HG02943 (cell line): ENCODE measurements around the gene KIAA1614.

Source experiments
- ATAC-seq: cut with Tn5 transposase; IDR thresholded peaks from one replicate; pipeline ENCODE4 v1.9.1; 2021; ENCODE audit warnings: mild to moderate bottlenecking, low read depth, moderate library complexity; ENCODE audit not compliant: unreplicated experiment

KIAA1614 gene

DNA sequence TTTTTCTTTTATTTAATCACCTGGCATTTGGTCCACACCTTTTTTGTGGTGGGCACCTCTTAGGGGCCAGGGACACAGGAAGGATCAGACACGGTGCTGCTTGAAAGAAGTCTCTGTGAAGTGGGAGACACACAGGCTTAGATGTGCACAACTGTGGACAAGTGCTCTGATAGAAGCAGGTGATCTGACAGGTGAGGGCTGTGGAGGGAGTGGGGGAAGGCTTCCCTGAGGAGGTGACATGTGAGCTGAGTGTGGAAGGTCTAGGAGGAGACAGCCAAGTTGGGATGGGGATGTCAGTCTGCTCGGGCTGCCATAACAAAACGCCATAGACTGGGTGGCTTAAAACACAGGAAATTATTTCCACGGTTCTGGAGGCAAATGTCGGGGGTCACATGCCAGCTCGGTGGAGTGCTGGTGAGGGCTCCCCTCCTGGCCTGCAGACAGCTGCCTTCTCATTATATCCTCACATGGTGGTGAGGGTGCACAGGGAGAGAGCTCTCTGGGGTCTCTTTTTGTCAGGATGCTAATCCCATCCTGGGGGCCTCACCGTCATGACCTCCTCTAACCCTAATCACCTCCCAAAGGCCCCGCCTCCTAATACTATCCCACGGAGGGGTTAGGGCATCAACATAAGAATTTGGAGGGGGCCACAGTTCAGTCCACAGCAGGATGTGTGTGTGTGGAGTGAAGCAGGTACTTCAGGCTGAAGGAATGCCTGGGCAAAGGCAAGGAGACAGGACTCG, 5.2 kb upstream of the KIAA1614 start:
- no peak for ATAC-seq

DNA sequence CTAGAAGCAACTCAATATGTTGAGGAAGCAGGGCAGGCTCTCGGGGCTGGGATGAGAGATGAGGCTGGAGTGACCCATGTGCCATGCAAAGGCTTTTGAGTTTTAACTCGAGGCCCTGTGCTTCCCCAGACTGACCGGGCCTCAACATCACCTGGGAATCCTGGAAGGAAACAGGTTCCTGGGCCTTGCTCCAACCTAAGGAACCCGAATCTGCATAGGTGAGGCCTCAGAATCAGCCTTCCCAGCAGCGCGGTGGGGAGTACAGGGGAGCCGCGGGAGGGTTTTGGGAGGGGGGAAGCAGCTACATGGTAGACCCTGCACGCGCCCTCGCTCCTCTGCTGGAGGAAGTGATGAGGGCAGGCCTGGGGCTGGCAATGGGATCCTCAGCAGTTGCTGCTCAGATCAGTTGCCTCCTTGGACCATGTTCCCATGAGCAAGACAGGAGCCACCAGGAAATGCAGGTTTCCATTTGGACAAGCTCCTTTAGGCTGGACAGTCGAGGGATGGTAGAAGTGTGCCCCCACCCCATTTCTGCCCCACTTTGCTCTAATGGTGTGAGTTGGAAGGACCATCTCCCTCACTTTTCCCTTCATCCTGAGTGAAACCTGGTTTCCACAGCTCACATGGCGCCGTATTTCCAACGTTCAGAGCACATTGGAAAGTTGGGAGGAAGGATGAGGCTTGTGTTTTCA, 4.5 kb upstream of the KIAA1614 start:
- no peak for ATAC-seq

DNA sequence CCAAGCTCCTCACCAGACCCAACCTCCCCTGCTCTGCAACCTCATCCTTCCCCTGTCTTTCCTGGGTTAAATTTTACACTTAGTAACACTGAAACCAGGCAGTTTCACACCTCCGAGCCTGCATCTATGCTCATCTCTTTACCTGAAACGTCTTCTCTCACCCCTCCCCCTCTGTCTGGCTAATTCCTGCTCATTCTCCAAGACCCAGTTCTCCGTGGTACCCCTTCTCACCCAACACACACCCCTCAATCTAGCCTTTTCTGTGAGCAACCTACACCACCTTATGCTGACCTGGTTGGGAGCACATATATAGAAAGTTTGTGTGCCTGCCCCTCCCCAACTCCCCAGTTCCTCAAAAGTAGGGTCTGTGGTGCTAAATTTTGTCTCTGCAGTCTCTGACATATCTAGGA, 3.7 kb upstream of the KIAA1614 start:
- peak; percentile 31 for ATAC-seq

DNA sequence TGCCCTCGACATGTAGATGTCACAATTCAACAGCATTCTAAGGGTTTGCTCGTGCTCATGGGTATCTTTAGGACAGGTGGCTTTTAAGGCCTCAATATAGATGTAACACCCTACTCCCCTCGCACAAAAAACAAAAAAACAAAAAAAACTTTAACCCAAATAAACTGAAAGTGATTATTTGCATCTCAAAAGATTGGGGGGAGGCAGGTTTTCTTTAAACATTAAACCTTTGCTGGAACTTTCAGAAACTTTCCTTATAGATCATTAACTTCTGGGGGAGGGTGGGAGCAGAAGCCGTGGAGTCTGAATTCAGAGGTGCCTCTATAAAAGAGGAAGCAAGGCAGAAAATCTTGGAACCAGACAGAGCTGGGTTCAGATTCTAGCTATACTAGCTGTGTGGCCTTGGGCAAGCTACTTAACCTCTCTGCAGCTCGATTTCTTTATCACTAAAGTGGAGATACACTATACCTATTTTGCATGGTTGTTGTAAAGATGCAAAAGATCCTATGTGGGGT, 3.2 kb upstream of the KIAA1614 start:
- ATAC-seq = peak; percentile 46

DNA sequence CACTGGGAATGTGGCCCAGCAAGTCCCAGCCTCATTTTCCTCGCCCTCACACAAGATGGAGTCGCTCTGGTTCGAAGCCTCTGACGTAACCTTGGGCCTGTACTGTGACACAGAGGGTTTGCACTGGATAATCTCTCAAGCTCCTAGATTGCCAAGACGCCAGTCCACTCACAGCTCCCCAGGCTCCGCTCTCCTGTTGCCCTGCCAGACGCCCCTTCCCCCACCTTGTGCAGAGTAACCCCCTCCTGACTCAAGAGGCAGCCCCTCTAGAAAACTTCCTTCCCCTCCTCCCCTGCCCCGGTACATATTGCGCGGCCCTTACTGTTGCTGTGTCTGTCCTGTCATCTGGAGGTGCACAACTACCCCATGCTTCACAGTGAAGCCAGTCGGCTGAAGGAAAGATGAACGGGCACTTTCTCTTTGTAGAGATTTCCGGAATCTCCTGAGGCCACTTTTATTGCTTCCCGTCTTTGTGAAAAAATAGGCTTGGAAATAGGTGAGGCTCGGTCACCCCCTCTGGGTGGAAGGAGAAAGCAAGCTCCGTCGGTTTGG, 981 bp upstream of the KIAA1614 start:
- ATAC-seq = no peak

DNA sequence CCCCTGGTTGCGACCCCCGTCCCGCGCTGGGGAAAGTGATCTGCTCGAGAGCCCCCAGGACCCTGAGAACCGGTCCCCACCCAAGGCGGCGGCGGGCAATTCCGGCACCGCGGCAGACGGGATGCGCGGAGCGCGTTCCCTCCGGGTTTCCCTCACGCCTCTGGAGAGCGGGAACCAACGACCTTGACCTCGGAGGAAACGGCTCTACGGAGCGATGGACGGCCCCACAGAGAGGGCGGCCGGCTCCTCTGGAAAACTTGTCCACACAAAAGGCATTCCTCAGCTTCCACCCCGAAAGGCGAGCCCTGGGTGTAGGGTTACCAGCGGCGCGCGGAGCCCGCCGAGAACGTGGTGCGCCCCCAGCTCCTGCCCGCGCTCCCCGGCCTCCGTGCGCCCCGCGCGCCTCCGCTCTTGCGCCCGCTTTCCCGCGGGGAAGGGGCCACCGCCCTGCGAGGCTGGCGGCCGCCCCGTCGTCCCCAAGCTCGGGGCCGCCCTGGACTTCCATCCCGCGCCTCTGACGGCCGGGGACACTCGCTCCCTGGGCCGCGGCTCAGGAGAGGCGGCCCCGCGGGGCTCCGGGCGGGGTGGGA, 391 bp upstream of the KIAA1614 start:
- no peak for ATAC-seq

DNA sequence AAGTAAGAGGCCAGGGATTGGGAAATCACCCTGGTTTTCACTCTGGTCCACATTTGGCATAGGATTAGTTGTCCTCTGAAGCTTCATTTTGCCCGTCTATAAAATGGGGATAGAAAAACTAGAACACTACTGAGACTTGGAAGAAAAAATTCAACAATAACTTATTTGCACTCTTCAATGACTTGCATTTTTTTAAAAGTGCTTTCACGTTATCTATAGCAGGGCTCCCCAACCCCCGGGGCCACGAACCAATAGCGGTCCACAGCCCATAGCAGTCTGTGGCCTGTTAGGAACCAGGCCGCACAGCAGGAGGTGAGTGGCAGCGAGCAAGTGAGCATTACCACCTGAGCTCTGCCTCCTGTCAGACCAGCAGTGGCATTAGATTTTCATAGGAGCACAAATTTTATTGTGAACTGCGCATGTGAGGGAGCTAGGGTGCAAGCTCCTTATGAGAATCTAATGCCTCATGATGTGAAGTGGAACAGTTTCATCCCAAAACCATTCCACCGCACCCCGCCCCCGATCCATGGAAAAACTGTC, 2.8 kb downstream of the KIAA1614 start:
- ATAC-seq = no peak

DNA sequence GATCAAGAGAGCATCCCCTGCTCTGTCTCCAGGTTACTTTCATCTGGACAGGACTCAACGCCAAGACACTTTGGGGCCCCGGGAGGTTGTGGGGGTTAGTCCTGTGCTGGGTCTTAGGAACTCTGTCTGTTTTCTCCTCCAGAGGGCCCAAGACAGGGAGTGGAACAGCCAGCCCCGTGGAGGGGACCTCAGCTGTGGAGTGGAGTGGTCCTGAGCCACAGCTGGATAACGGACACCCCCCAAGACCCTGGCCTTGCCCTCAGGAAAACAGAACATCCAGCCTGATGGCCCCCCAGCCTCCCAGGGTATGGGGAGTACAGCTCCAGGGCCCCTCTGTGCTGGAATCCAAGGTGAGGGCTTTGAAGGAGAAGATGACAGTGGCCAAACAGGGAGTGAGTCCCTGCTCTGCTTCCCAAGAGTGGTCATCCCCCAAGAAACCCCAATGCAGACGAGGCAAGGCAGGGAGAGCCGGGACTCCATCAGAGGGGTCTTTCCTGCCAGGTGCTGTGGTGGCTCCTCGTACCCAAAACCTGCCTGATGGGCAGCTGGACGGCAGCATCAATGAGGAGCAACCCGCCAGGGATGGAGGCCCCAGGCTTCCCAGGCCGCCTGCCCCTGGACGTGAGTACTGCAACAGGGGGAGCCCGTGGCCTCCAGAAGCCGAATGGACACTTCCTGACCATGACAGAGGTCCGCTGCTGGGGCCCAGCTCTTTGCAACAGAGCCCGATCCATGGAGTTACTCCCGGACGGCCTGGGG, 3.5 kb downstream of the KIAA1614 start:
- ATAC-seq = no peak

DNA sequence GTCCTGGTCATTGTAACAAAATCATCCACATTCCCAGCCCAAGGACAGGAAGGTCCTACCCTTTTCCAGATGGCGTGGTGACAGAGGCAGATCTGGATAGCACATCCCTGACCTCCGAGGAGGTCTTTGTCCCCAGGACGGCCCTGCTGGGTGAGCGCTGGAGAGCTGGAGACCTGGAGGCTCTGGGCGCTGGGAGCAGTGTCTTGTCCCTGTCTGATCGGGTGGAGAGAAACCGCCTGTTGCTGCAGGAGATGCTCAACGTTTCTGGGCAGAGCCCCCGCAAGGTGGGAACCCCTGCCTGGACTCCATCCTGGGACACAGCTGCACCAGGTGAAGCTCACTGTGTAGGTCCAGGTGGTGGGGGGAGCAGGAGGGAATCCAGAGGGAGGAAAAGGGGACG, 4.1 kb downstream of the KIAA1614 start:
- ATAC-seq = no peak

DNA sequence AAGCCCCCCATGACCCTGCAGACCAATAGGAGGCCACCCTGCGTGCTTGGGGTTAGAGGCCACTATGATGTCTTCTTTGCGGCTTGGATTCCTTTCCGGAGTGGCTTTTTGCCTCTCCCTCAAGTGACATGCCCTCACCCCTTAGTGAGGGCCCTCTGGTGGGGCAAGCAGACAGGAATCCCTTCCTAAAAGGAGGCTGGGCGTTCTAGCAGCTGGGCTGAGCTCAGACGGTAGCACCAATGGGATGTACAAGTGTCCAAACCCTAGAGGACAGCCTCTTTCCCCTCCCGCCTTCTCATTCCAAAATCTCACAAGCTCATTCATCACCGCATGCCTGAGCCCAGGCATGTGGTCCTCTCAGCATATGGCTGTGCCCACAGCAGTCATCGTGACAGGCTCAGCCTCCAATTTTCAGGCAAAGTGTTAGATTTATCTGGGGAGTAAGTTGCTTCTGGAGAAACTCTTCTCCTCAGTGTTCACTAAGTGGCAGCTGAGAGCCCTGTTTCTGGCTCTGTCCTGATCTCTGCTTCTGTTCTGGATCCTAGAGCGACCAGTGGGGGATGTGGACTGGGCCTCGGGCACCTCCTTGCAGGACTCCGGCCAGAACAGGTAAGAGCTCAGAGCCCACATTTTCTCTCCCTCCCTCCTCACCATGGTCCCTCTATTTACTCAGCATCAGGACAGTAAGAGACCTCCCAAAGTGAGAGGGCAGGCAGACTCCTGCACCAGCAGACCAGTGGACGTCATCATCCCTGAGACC, 4.8 kb downstream of the KIAA1614 start:
- ATAC-seq = no peak

DNA sequence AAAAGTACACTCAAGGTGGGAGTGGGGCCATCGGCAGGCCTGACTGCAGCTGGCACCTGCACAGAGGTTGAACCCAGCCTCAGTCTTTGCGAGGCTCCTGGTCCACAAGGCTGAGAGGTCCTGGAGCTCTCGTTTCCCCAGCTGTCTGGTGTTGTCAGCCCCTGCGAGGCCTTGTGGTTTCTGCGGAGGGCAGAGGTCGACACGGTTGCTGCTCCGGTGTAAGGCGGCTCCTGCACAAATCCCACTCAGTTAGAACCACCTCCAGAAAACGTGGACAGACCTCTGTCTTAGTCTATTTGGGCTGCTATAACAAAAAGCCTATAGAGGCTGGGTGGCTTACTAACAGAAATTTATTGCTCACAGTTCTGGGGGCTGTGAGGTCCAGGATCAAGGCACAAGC, 5.8 kb downstream of the KIAA1614 start:
- ATAC-seq = no peak

DNA sequence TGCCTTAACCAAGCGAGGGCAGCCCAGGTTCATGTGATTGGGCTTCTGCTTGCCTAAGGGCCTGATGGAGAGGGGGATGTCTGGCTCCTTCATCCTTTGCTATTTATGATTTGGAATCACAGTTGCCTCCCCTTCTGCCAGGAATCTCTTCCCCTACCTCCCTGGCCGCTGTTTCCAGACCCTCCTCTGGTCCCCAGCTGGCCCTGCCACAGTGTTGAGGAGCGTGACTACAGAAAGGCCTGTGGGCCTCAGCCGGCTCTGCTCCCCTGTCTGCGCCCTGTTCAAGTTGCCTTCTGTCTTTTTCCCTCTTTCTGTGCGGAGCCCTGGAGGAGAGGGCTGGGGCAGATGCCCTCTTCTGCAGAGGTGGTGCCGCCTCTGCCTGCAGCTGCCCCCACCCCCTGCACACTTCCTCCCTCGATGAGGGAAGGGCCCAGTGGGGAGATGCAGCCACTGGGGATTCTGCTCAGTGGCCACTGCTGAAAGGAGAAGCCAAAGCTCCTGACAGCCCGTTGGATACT, 6.5 kb downstream of the KIAA1614 start:
- no peak for ATAC-seq

DNA sequence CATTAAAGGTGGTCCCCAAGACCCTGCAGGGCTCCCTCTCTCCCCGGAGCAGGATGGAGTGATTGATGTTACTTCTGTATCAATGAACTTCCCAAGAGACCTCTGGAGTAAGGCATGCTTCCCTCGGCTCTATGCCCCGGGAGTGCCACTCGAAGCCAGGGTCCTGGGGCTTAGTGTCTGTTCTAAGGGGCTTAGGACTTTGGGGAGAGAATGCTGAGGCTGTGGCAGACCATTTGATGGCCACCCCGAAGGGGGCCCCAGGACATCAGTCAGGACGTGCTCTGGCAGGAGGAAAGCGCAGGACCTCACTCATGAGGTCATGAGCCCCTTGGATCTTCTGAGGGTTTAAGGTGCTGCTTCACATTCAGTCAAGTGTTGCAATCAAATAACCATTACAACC, 7.5 kb downstream of the KIAA1614 start:
- no peak for ATAC-seq

DNA sequence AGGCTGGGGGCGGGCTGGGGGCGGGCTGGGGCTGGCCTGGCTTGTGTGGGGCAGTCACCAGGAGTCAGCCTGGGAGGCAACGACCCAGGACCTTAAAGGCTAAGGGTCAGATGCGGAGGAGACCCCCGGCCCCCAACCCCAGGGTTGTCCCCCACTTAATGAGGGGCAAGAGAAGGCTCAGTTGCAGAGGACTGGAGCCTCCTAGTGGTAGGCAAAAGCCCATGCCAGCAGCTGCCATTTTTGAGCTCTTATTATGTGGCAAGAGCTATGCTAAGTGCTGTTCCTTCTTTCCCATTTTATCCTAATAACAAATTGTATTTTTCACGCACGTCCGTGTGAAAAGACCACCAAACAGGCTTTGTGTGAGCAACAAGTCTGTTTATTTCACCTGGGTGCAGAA, 8.0 kb downstream of the KIAA1614 start:
- ATAC-seq = no peak

DNA sequence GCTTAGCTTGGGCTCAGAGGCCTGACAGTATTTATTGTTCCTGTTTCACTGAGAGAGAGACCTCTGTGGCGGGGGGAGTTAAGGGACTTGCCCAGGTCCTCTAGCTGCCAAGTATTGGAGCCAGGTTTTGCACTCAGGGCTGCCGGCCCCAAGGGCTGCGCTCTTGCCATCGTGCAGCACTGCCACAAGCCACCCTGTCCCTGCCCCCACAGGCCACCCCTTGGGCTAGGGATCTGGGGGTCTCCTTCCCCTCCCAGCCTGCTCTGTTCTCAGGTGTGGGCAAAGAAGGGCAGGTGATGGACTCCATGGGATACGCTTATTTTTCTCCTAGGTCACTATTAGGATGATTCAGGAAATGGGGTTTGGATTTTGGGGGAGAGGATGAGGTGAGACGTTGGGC, 8.7 kb downstream of the KIAA1614 start:
- no peak for ATAC-seq

DNA sequence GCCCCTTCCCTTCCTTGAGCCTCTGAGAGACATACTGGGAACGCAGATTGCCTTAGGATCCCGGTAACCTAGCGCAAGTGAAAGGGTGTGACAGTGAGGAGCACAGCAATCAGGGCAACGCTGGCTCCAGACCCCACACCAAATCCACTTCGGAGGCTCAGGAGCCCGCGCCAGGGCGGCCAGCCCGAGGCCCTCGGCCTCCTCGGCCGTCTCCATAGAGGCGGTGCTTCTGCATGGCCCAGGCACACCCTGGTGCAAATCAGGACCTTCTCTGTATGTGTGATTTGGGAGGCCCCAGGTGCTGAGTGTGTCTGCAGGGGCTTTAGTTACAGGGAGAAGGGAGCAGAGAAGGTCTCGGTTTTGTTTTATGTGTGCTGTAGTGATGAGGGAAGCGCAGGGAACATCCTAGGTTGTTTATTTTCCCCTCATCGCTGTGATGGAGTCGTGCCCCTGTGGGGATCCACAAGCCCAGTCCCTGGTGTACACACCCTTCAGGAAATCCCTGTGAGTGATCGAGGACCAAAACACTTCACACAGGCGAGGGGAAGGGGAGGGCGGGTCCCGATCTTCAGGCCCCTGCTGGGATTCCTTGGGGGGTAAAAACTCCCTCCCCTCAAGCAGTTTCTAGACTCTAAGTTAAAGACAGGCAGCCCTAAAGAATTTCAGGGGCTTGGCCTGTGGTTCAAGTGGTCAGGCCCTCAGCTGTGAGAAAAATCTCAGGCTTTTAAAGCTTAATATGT, 9.4 kb downstream of the KIAA1614 start:
- ATAC-seq = no peak

DNA sequence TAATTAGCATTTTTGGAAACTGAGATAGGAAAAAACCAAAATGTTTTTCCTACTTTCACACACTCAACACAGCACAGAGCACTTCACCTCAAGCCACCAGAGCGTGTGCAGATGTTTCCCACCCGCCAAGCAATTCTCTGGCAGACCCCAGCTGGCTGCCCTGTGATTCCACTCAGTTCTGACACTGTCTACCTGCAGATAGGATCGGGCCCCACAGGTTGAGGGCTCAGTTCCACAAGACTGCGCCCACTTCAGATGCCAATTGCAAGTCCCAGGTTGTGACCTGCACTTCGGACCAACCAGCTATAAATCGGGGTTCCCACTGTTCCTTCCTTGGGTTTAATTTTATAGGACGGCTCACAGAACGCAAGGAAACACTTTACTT, 9.9 kb downstream of the KIAA1614 start:
- no peak for ATAC-seq

DNA sequence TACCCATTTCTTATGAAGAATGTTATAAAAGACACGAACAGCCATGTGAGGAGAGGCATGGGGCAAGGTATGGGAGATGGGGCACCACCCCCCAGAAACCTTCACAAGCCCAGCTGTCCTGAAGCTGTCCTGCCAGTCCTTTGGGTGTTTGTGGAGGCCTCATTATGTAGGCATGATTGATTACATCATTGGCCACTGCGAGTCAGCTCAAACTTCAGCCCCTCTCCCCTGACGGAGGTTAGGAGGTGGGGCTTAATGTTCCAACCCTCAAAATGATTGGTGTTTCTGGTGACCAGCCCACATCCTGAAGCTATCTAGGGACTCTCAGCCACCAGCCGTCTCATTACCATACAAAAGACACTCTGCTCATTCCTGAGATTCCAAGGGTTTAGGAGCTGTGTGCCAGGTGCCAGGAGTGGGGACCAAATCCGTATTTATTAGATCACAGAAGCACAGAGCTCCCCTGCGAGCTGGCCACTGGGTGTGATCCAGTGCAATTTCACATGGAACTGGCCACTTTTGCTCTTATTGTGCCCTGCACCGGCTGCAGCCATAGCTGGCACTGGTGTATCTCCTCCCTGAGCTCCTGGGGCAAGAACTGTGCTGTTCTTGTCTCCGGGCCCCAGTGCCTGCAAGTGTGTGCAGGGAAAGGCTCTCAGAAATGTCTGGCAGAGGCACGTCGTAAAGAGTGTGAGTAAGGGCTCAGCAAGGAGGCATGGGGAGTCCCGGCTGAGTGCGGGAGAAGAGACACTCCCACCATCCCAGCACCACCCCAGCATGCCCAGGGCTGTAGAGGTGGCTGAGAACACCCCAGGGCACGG, 10.5 kb downstream of the KIAA1614 start:
- no peak for ATAC-seq
